ENCODE results near the gene LRRC61.

Gene LRRC61

GRCh38 chr7:150357270-150357669 is 34.1 kb downstream of the LRRC61 start:
- DNase-seq (ENCODE audit: low read depth) = no peak

DNA sequence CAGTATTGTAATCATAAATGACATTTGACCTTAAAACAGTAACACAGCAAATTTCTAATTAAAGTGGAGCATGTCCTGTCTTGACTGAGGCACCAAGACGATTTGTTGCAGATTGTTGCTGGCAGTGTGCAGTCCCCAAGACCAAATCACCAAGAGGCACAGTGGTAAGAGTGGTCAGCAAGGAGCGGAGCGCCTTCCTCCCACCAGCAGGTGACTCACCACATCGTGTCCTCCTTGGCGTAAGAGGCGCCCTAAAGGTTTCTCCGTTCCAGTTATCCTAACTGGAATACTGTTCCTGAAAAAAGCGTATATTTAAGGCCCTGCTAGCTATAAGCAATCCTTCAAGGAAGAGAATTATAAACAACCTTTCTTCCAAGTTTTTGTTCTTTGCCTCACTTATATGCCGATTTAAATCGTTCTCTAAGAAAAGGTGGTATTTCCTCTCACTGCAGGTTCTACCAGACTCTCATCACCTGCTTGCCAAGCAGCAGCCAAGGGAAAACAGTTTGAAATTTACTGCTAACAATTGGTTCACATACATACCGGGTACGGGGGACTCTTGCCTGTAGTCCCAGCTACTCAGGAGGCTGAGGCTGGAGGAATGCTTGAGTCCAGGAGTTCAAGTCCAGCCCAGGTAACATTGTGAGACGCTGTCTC is 34.7 kb downstream of the LRRC61 start:
- DNase-seq (ENCODE audit: low read depth) = no peak

- no peak for DNase-seq (ENCODE audit: low read depth)
Observed at GRCh38 chr7:150358433-150358832, 35.3 kb downstream of the LRRC61 start.

- DNase-seq (ENCODE audit: low read depth) = no peak
Observed at GRCh38 chr7:150358988-150359621, 36.0 kb downstream of the LRRC61 start.

- DNase-seq (ENCODE audit: low read depth) = no peak
Observed at GRCh38 chr7:150359622-150360362, 36.6 kb downstream of the LRRC61 start.

GRCh38 chr7:150360363-150361058 is 37.4 kb downstream of the LRRC61 start:
- no peak for DNase-seq (ENCODE audit: low read depth)

GRCh38 chr7:150361402-150361801 is 38.2 kb downstream of the LRRC61 start:
- DNase-seq (ENCODE audit: low read depth) = no peak

DNA sequence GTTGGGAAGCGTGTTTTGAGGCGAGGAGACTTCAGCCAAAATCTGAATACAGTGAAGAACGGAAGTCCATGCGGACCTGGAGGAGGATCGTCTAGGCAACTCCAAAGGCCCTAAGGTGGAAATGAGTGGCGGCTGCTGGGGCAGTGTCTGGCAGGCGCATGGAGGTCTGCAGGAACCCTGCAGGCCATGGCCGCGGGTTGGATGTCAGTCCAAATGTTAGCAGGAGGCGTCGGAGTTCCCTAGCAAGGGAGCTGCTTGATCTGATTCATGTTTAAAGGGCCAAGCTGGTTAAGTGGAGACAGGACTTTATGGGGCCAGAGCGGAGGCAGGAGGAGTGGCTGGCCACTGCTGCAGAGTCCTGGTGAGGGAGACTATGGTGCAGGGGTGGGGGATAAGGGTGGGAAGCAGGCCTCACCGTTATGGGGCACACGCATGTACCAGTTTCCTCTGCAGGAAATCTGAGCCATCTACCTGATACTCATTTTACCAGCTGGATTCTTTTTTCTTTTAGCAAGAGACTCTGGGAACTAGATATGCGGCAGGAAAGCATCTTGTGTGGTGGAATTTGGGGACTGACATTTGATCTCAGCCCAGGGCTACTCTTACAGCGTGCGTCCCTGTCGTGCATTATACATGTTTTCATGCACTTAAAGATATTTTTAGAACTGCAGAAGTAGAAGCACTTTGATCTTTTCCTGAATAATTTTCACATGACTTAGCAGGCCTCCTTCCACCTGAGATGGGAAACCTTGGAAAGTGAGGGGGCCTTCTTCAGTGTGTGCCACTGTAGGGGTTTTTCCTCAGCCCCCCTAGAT is 38.9 kb downstream of the LRRC61 start:
- no peak for DNase-seq (ENCODE audit: low read depth)

DNA sequence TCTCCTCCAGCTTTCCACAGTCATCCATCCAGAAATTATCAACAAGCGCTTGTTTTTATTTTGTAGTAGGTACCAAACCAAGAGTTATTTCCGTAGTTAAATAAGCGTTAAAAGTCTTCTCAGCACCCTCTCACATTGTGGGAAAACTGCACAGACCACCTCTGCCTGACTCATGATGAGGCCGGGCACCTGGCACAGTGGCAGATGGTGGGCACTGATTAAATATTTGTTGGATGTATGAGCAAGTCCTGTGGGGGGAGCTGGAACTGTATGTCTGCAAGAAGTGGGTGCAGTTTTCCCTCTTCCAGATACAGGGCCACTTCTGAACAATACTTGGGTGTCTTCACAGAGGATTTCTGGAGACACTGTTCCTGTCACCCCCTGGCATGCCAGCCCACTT is 40.2 kb downstream of the LRRC61 start:
- DNase-seq (ENCODE audit: low read depth) = no peak

- DNase-seq (ENCODE audit: low read depth) = no peak
Observed at GRCh38 chr7:150363872-150364271, 40.7 kb downstream of the LRRC61 start.

DNA sequence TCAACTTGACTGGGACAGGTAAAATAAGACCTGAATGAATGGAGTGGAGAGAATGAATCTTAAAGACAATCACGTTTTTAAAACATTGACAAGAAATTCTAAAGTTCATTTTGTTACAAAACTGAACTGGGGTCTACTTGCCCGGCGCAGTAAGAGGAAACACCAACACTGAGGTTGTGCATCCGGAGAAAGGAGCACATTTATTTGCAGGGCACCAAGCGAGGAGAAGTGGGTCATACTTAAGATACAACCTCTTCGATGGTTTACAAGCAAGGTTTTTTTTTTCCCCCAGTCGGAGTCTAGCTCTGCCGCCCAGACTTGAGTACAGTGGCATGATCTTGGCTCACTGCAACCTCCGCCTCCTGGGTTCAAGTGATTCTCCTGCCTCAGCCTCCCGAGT is 42.0 kb downstream of the LRRC61 start:
- DNase-seq (ENCODE audit: low read depth) = no peak

DNA sequence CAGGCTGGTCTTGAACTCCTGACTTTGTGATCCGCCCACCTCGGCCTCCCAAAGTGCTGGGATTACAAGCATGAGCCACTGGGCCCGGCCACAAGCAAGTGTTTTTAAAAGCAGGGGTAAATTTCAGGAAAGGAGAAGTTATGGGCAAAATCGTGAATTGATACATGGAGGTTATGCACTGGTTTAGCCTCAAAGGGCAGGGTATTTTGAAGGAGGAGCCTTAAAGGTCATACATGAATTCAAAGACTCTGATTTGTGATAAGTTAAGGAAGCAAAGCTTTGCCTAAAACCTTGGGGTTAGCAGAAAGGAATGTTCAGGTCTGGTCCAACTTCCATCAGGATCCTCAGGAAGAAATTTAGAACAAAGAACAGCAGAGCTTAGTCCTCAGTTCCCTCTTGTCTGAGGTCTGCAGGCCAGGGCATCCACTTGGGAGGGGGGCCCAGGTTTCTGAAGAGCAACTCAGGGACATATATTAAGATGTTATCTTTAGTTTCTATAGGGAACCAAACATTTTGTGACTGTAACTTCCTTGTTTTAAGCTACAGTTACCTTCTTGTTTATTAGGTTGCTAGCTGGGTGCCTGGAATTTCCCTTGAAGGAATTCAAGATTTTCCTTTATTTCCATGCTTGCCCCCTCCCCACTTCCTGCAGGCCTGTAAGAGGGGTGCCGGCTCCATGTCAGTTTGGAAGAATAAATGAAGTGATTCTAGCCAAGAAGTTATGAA is 42.7 kb downstream of the LRRC61 start:
- DNase-seq (ENCODE audit: low read depth) = no peak

DNA sequence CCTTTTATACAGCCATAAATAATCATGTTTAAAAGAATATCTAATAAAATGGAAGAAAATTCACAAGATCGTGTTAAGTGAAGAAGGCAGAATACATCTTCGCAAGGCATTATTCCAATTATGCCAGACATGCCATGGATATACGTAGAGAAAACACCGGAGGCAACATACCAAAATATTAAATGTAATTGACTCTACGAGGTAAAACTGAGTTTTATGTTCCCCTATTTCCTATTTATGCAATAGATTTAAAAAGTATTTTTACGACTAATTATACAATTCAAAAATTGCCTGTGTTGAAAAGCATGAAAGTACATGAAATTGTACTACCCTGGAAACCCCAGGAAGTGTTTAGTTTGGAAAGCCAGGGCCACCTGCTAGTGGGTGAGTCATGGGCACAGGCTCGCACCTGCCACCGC is 44.5 kb downstream of the LRRC61 start:
- no peak for DNase-seq (ENCODE audit: low read depth)

DNA sequence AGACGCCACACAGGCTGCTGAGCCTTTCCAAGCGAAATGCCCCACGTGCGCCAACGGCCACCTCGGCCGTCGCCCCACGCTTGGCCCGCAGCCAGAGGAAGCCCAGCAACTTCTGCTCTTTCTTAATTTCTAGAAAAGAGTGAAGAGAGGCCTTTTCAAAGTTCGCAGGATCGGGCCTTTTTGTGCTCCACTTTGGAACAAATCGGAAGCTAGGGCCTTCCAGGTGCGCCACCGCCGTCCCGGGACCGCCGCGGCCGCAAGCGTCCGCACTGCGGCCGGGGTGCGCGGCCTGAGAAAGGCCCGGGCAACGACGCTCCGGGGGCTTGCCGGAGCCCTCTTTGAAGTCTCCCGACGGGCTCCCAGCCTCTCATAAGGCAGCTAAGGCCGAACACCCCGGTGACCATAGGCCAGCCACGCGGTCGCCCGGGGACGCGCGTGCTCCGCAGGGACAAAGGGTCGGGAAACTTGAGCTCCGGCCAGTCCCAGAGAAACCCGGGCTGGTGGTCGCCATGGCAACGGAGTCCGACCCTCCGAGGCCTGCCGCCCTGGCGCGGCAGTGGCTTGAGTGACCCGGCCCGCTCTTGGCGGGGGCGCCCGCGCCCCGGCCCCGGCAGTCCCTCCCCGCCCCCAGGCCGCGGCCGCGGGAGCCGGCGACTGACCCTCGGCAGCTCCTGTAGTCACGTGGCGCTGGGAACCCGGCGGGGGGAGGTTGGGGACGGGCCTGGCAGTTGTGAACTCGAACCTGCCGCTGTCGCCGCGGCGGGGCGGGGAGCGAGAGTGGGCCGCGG is 45.1 kb downstream of the LRRC61 start, which contains the start of gene REPIN1:
REPIN1 (plus strand) TSS at position 727 of the 788 bp plus-strand sequence. CDS start 890 bp downstream, outside the sequence.
- no peak for DNase-seq (ENCODE audit: low read depth)

DNA sequence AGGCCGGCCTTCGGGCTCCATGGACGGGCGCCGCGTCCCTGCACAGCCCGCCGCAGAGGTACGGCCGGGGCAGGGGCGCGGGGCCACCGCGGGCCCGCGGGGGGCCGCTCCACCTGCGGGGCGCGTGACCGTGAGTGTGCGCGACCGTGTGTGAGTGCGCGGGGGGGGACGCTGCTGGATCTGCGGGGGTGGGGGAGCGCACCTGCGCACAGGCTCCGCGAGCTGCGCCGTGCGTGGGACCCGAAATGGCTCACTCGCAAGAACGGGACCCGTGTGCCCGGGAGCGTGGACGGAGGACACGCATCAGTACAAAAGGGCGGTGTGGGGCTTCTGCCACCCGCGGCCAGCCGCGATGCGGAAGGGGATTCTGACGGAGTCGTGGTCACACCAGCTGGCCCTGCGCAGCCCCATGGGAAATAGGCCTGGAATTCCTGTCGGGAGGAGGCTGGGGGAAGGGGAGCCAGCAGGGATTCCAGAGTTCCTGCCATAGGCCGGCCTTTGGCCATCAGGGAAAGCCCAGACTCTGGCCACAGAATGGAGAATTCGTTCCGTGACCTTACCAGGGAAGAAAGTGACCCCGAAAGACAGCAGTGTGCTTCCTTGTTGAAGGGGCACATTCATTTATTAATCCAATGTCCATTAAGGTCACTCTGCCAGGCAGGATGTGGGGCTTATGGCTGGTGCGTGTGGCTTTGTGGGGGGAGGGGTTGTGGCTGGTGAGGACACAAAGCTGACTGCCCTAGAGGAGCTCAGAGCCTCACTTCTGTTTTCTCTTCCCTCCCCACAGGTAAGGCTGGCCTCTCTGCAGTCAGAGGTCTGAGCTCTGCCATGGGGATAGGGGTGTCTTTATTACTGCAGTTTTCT is 46.0 kb downstream of the LRRC61 start:
- no peak for DNase-seq (ENCODE audit: low read depth)

DNA sequence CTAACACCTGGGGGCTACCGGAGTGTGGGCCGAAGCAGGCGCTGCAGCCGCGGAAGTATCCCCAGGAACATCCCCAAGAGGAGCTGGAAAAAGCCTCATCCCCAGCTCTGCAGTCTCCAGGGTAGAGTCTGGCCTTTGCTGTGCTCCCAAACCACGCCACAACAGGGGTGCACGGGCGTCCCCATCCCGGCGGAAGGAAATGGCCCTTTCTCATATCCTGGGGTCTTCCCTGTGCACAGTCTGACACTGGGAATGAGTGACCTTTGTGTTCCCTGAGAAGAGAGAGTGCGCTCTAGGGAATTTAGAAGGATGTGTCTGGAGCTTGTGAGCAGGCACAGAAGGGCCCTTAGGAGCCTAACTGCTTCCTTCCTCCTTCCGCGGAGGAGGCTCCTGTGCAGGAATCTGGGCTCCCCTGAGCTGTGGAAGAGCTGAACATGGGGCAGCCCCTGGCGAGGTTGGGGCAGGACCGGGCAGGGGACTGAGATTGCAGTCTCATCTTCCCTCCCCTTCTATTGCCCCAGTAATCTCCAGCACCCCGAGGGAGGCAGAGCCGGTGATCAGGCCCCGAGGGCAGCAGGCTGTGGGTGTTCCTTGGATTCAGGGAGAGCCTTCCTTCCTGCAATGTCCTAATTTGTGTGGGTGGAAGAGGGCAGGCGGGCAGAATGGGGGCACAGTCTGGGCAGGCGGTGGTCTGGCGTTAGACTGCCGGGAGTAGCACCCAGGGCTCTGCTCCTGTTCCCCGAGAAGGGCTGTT is 46.8 kb downstream of the LRRC61 start:
- DNase-seq (ENCODE audit: low read depth) = no peak

DNA sequence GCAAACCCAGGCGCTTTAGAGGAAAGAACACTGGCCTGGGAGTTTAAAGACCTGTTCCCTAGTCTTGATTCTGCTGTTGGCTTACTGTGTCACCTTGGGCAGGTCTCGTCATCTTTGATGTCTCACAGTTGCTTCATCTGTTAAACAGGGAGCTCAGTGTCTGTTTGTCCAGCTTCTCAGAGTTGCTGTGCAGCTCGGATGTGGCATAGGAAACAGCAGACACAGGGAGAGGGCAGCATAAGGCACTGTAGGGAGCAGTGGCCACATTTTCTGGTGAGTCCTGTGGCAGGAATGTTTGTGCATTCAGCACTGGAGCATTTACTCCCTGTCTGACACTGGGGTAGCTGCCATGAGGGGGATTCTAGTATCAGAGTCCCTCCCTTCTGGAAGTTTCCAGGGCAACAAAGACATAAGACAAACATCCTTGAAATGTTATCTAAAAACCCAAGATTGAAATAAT is 47.5 kb downstream of the LRRC61 start:
- DNase-seq (ENCODE audit: low read depth) = no peak
